Measurements from ENCODE around the gene CRTAP.

DNA sequence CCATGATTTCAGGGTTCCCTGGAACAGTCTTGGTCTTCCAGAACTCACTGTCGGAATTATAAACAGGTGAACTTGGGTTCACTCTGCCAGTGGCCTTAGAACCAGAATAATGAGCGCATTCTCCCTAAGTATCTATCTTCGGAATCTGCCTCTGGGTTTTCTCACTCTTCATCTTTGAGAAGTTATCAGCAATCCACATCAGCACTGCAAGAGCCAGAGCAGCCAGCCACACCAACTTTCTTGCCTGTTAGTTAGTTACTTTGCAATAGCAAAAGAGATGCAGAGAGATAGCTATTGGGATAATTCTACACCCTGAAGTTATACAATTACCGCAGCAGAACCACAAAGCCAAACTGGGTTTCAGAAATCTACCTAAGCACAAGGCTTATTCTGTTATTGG lies 42.6 kb upstream of the CRTAP start:
- TF ChIP-seq, protein P1, sequence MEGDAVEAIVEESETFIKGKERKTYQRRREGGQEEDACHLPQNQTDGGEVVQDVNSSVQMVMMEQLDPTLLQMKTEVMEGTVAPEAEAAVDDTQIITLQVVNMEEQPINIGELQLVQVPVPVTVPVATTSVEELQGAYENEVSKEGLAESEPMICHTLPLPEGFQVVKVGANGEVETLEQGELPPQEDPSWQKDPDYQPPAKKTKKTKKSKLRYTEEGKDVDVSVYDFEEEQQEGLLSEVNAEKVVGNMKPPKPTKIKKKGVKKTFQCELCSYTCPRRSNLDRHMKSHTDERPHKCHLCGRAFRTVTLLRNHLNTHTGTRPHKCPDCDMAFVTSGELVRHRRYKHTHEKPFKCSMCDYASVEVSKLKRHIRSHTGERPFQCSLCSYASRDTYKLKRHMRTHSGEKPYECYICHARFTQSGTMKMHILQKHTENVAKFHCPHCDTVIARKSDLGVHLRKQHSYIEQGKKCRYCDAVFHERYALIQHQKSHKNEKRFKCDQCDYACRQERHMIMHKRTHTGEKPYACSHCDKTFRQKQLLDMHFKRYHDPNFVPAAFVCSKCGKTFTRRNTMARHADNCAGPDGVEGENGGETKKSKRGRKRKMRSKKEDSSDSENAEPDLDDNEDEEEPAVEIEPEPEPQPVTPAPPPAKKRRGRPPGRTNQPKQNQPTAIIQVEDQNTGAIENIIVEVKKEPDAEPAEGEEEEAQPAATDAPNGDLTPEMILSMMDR (IDR thresholded peaks at IDR 0.05 in 8 of 11, conservative IDR thresholded peaks at IDR 0.05 in 3 of 11): no peak
- no peak for TF ChIP-seq POLR2A (IDR thresholded peaks at IDR 0.05)
